WTC11 (cell line): ENCODE data around the gene TXNRD2. TPM values are rescaled to one million over a fixed set of nuclear protein-coding genes. Genes with fewer than 3 reads are reported as not detected.

Experiments
- ATAC-seq: fragments of 200-7000 bp; cut with Tn5 transposase; 2 replicates; pipeline ENCODE4 v1.10.0; 2021; ENCODE audit warnings: mild to moderate bottlenecking, moderate library complexity
- CTCF ChIA-PET: fragments of 300-600 bp; sonication (Branson Sonifier 250); formaldehyde crosslinking; loops from one replicate; lab custom pipeline; 2021; ENCODE audit warnings: antibody characterized with exemption; lab: Charles Lee
- POLR2A ChIA-PET: fragments of 350-600 bp; sonication (Branson Sonifier 250); formaldehyde crosslinking; loops from one replicate; lab custom pipeline; 2021; ENCODE audit warnings: antibody characterized with exemption; lab: Charles Lee
- DNase-seq: peaks from one replicate; pipeline ENCODE4 v3.0.0; 2021; ENCODE audit warnings: low spot score
- H3K27ac Mint-ChIP-seq: 2 replicates; pipeline ENCODE4 v1.8.0; 2021; ENCODE audit warnings: mixed read lengths
- H3K27me3 Mint-ChIP-seq: 2 replicates; pipeline ENCODE4 v1.8.0; 2021; ENCODE audit warnings: low read depth, mild to moderate bottlenecking, moderate library complexity, mixed read lengths
- H3K36me3 Mint-ChIP-seq: 2 replicates; pipeline ENCODE4 v1.8.0; 2021; ENCODE audit warnings: mixed read lengths
- H3K4me1 Mint-ChIP-seq: 2 replicates; pipeline ENCODE4 v1.8.0; 2022; ENCODE audit warnings: mixed read lengths
- H3K4me3 Mint-ChIP-seq: 2 replicates; pipeline ENCODE4 v1.8.0; 2021; ENCODE audit warnings: mild to moderate bottlenecking, moderate library complexity, mixed read lengths
- H3K9me3 Mint-ChIP-seq: 2 replicates; pipeline ENCODE4 v1.8.0; 2021; ENCODE audit warnings: mixed read lengths
- AR ChIP-seq: fragments of 250-450 bp; sonication (Bioruptor Pico); IDR thresholded peaks from 2 replicates; pipeline ENCODE4 v1.9.0; 2021; ENCODE audit warnings: mild to moderate bottlenecking
- ARID4B ChIP-seq: sonication (generic); formaldehyde crosslinking; IDR thresholded peaks from 2 replicates; pipeline ENCODE4 v1.8.0; 2023; ENCODE audit warnings: missing genetic modification reagents, mild to moderate bottlenecking, borderline replicate concordance
- MYBL2 ChIP-seq: sonication (generic); formaldehyde crosslinking; IDR thresholded peaks from 2 replicates; pipeline ENCODE4 v1.8.1; 2023; ENCODE audit warnings: mild to moderate bottlenecking, moderate library complexity, missing genetic modification reagents
- NR2C2 ChIP-seq: sonication (generic); formaldehyde crosslinking; IDR thresholded peaks from 2 replicates; pipeline ENCODE4 v1.8.0; 2022; ENCODE audit warnings: mild to moderate bottlenecking, missing genetic modification reagents
- PRDM15 ChIP-seq: sonication (generic); formaldehyde crosslinking; IDR thresholded peaks from 2 replicates; pipeline ENCODE4 v1.8.0; 2022; ENCODE audit warnings: missing genetic modification reagents
- ZBTB21 ChIP-seq: sonication (generic); formaldehyde crosslinking; IDR thresholded peaks from 2 replicates; pipeline ENCODE4 v1.8.1; 2023; ENCODE audit warnings: mild to moderate bottlenecking, missing genetic modification reagents, borderline replicate concordance
- ZNF121 ChIP-seq: sonication (generic); formaldehyde crosslinking; IDR thresholded peaks from 2 replicates; pipeline ENCODE4 v1.8.0; 2023; ENCODE audit warnings: missing genetic modification reagents
- ZNF138 ChIP-seq: sonication (generic); formaldehyde crosslinking; conservative IDR thresholded peaks from 2 replicates; pipeline ENCODE4 v1.8.1; 2022; ENCODE audit warnings: mild to moderate bottlenecking, moderate library complexity, missing genetic modification reagents
- ZNF671 ChIP-seq: fragments of 250-450 bp; sonication (Bioruptor Pico); IDR thresholded peaks from 2 replicates; pipeline ENCODE4 v1.8.0; 2021; ENCODE audit warnings: mild to moderate bottlenecking
- ZSCAN18 ChIP-seq: fragments of 250-450 bp; sonication (Bioruptor Pico); IDR thresholded peaks from 2 replicates; pipeline ENCODE4 v2.1.2; 2022; ENCODE audit warnings: mild to moderate bottlenecking, moderate library complexity
- total RNA-seq: library from RNA; stranded (reverse); gene quantifications from 3 replicates; pipeline ENCODE4 v1.2.3, GENCODE V29; 2021

TXNRD2 gene
- total RNA-seq, 1 experiment from 2014 or later, result 15.9 TPM

- ChIA-PET POLR2A (no interaction called here), CTCF (interaction anchor here (0.8 to 3.3 kb wide), 6 partner anchors 17 to 37 kb away, joined by 3 to 18 read pairs (median 4); no protein-coding TSS in a partner anchor)
- no peak for TF ChIP-seq NR2C2 (CRISPR knock-in tag)
- TF ChIP-seq ZNF671, result no peak
- no peak for TF ChIP-seq ZBTB21 (CRISPR knock-in tag)
- Mint-ChIP-seq H3K27me3 (no peaks in the 10 kb centered on the region), H3K9me3 (no peaks in the 10 kb centered on the region), H3K4me1 (peaks cover 5% of the 10 kb centered on the region; the same call in 1 of the 2 replicates), H3K4me3 (no peak overlapping the region), H3K36me3 (no peaks in the 10 kb centered on the region), H3K27ac (no peak overlapping the region)
- no peak for DNase-seq
- no peak for ATAC-seq
These were observed 49.2 kb upstream of the TXNRD2 start for GRCh38 chr22:19990609-19991394.

- no peaks in the 10 kb centered on the region for H3K9me3 Mint-ChIP-seq
- H3K27ac Mint-ChIP-seq, result no peak overlapping the region
- no peak for TF ChIP-seq MYBL2 (CRISPR knock-in tag)
- no peak for TF ChIP-seq ZNF121
- no peak for TF ChIP-seq PRDM15 (CRISPR knock-in tag)
- TF ChIP-seq ZBTB21 (CRISPR knock-in tag), result no peak
- no peak for TF ChIP-seq ZSCAN18 (CRISPR knock-in tag)
- no peak for TF ChIP-seq ZNF138 (CRISPR knock-in tag)
- no peak for TF ChIP-seq AR (CRISPR knock-in tag)
- TF ChIP-seq ARID4B (CRISPR knock-in tag), result no peak
- TF ChIP-seq, all 79 proteins: peak for 0
- H3K4me1 Mint-ChIP-seq, result peaks cover 5% of the 10 kb centered on the region; the same call in 1 of the 2 replicates
- POLR2A ChIA-PET, result interaction anchor here (1.0 kb wide), 1 partner anchor 9 kb away, joined by 3 read pairs; no protein-coding TSS in a partner anchor
- H3K27me3 Mint-ChIP-seq, result no peaks in the 10 kb centered on the region
- ATAC-seq (no peak), DNase-seq (no peak)
- no peak overlapping the region for H3K4me3 Mint-ChIP-seq
- CTCF ChIA-PET, result interaction anchor here (1.0 to 3.3 kb wide), 4 partner anchors 16 to 37 kb away, joined by 3 to 18 read pairs (median 5); no protein-coding TSS in a partner anchor
- H3K36me3 Mint-ChIP-seq, result no peaks in the 10 kb centered on the region
These were observed 48.6 kb upstream of the TXNRD2 start for GRCh38 chr22:19990188-19990587.
